ENCODE measurements around the gene LSM3. TPM values are rescaled to one million over a fixed set of nuclear protein-coding genes. Genes with fewer than 3 reads are reported as not detected.

Gene LSM3
- total RNA-seq, 1 donor from 2014 or later: 8.3 TPM

- peak; percentile 83 to 90 for DNase-seq (ENCODE audit: low read depth in 2 of 2)
Measured at GRCh38 chr3:14143271-14144225, 35.1 kb upstream of the LSM3 start.

GRCh38 chr3:14144423-14145075 lies 34.1 kb upstream of the LSM3 start:
- DNase-seq (ENCODE audit: low read depth in 2 of 2): peak; percentile 95 to 99

- DNase-seq (ENCODE audit: low read depth in 2 of 2): peak in 1 of 2 donors; percentile 50
Measured at GRCh38 chr3:14145236-14145635, 33.4 kb upstream of the LSM3 start.

DNA sequence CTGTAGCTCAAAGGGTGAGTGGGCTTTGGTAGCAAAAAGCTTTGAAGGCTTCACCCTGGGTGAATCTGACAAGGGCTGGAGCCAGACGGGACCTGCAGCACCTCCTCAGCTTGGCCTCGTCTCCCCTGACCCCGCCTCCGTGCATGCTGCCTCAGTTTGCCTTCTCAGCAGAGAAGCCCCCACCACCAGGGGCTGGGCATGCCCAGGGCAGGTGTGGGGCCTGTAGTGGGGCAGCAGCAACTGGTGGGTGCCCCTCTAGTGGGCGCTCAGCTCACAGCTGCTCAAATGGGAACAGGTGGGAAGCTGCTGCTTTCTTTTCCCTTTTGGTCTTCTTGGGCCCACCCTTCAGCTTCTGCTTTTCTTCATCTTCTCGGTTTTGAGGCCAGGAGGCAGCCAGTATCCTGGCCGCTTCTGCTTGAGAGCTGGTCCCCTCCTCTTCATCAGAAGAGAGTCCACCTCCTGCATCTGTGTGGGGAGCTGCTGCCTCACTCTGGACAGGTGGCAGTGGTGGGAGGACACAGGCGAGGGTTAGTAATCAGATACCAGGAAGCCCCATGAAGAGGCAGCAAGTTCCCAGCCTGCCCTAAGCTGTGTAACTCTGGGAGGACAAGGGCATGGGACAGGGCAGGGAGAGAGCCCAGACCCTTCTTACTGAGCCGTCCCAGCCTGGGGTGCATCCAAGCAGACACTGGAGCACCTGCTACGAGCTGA lies 32.8 kb upstream of the LSM3 start:
- DNase-seq (ENCODE audit: low read depth in 2 of 2): no peak

DNA sequence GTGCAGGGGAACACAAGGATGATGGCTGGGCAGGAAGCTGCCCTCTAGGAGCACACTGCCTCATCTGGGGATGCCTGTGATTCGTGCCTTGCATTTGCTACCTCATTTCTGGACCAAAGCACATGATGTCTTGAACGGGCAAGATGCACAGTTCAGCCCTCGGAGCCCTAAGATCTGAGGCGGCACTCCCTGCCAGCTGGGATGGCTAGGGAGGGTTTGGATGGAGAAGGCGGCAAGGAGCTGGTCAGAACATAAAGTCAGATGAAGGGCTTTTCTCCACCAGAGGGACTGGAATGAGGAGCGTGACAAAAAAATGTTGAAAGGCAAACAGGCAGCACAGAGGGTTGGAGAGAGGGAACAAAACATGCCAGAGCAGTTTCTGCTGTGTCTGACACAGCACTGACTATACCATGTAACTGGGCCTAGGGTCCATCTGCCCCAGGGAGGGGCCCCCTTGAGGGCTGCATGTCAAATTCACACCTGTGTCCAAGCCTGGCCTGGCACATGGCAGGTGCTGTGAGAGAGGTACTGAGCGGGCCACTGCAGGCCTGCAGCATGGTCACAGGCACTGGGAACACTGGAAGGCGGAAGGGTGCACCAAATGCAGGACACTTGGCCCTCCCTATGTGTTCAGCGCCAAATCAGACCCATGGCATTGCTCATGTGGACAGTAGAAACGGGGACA lies 32.1 kb upstream of the LSM3 start:
- DNase-seq (ENCODE audit: low read depth in 2 of 2): no peak

GRCh38 chr3:14147066-14147435 lies 31.6 kb upstream of the LSM3 start:
- DNase-seq (ENCODE audit: low read depth in 2 of 2): no peak

DNA sequence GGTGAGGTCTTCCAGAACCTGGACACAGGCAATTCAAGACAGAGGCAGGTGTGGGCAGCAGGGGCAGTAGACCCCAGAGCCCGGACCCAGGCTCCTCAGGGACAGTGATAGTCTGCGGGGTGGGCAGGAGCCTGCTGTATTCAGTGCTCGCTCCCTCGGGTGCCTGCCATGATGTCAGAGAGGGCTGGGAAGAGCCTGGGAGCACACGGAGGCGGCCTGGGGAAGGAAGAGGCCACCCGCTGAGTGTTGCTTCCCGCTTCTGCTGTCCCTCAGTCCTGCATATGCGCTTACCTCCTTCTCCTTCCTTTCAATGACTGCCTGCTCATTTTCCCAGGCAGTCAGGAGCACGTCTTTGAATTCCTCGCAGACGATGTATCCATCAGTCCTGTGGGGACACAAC lies 31.0 kb upstream of the LSM3 start:
- DNase-seq (ENCODE audit: low read depth in 2 of 2): no peak

DNA sequence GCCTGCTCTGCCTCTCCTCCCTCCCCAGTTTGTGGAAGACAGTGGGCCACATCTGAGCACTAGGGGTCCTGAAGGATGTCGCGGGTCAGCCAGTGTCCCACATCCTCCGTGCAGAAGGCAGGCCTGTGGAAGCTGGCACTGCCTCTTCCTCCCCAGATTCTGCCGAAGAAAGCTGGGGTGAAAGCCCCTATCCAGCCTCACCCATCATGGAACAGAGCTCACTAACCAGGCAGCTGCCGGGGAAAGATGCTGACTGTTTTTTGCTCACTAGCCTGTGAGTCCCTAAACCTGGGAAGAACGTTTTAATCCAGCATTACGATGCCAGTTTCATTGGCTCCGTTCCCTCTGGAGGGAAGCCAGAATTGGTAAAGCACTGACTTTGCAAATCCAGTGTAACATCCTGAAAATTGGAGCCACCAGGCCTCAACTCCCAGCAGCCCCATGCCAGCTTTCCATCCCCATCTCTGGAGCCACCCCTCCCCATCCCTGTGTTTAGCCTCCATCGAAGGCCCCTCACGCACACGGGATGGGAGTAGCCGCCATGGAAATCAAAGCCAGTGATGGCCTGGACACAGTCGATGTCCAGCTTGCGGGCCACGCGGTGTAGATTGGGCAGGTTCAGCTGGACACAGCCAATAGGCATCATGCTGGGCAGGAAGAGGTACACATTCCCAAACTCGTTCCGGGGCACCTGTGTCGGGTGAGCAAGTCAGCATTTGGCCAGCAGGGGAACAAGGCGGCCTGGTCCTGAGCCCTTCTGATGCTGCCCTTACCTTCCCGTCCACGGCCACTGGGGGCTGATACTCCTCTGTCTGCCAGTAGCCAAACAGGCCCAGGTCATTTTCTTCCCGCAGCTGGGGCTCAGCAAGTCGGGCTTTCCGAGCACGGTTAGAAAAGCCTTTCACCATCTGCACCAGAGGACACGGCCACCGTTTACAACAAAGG lies 30.3 kb upstream of the LSM3 start:
- peak in 1 of 2 donors; percentile 17 for DNase-seq (ENCODE audit: low read depth in 2 of 2)

- DNase-seq (ENCODE audit: low read depth in 2 of 2): no peak
Measured at GRCh38 chr3:14150078-14150477, 28.5 kb upstream of the LSM3 start.

- no peak for DNase-seq (ENCODE audit: low read depth in 2 of 2)
Measured at GRCh38 chr3:14150491-14151230, 28.0 kb upstream of the LSM3 start.

DNA sequence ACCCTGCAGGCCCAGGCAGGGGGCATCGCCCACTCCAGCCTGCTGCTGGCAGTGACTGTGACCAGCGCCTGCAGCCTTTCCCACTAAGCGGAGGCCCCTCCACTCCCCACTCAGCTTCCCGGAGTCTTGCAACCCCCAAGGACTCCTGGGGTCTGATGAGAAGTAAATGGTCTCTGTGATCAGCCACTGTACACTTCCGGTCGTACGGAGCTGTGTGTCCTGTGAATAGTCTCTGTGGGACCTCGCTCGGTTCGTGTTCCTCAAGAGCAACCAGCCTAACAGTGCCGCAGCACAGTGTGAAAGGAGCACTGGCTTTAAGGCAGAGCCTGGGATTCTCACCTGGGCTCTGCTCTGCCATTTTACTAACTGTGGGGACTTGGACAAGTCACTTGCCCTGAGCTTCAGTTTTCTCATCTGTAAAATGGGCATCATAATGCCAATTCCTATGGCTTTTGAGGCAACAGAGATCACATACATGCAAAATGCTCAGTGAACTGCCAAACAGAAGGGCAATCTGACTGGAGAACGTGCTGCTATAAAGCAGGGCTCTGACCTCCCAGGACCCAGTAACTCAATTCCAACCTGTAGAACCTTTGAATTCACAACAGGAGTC lies 27.0 kb upstream of the LSM3 start:
- no peak for DNase-seq (ENCODE audit: low read depth in 2 of 2)

DNA sequence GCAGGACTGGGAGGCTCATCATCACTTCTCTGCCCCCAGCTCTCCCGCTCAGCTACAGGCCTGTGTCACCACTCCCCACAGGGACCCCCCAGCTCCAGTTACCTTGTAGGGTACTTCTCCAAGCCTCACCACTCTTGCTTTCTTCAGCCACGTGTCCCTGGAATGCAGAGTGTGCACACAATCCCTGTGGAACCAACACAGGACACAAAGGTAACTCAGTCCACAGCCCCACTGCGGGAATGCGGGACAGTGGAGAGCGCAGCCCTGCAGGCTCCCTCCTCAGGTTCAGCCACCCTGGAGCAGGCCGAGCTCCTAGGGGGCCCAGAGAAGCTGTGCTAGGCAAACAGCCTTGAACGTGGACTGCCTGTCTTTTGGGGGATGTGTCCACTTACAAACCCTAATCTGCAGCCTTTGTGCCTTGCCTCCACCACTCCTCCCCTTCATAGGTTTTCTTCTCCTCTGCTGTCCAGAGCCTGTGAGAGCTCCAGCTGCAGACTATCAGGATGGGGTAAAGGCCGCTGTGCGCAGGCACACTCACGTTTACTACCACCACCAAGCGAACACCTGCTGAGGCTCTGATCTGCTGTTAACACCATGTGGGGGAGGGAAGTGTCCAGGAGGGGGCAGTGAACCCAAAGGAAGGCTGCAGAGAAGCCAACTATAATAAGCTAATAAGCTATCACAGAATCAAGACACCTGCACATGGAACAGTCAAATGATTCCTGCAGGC lies 26.2 kb upstream of the LSM3 start:
- peak in 1 of 2 donors; percentile 26 for DNase-seq (ENCODE audit: low read depth in 2 of 2)

DNA sequence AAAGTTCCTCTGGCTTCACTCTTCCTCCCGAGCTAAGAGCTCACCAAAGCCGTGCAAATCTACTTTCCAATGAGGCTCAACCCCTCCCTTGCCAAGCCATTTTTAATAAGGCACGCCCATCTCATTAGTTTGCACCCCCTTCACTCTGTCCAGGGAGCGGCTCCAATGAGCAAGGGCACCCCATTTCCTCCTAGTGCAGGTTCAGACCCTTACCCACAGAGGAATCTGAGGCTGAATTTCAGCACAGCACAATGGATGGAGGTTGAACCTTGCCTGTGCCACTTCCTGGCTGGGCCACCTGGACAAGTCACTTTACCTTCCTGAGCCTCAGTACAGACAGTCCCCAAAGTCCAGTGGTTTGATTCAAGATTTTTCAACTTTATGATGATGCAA lies 25.7 kb upstream of the LSM3 start:
- no peak for DNase-seq (ENCODE audit: low read depth in 2 of 2)

GRCh38 chr3:14153663-14154062 lies 25.0 kb upstream of the LSM3 start:
- DNase-seq (ENCODE audit: low read depth in 2 of 2): no peak

DNA sequence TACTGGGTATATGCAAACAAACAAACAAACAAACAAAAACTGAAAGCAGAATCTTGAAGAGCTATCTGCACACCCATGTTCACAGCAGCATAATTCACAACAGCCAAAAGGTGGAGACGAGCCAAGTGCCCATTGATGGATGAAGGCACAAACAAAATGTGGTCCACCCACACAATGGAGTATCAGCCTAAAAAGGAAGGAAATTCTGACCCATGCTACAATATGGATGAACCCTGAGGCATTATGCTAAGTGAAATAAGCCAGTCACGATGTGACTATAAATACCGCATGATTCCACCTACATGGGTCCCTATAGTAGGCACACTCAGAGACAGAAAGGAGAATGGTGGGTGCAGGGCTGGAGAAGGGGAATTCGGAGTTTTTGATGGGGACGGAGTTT lies 24.3 kb upstream of the LSM3 start:
- DNase-seq (ENCODE audit: low read depth in 2 of 2): peak in 1 of 2 donors; percentile 72

DNA sequence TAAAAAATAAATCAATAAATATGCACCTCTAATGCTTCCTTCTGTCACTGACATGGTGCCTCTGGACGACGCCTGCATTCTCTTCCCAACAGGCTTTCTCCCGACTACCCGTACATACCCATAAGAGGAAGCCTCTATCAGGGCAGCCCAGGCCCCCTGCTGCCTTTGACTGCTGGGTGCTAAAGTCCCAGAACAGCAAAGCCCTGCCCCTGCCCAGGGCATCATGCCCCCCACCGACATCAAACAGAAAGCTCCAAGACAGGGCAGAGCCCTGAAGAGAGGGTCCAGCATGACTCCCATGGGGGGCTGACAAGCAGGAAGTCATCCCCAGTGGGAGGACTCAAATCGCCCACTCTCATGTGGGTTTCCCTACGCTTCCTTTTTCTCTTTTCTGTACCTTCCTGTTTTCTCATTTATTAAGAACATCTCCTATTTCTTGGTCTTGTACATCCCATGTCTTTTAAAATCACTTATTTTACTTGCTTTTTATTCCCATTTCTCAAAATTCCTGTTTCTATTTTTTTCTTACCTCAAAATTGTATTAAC lies 23.6 kb upstream of the LSM3 start:
- DNase-seq (ENCODE audit: low read depth in 2 of 2): no peak

DNA sequence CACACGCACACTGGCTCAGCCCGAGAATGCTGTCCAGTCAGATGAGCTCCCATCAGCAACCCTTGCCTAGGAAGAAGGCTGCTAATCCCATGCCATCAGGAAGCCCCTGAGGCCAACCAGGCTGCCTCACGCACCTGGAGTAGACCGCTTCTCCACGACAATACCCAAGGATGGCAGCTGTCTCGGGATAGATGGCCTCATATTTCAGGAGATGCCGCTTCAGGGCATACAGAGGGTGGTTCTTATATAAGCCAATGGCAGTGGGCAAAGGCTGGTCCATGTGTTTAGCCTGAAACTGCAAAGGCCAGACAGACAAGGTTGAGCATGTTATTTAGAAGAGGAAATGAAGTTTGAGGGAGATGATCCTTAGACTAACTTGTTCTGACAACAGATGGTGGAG lies 22.4 kb upstream of the LSM3 start:
- DNase-seq (ENCODE audit: low read depth in 2 of 2): no peak

GRCh38 chr3:14156843-14157561 lies 21.6 kb upstream of the LSM3 start:
- DNase-seq (ENCODE audit: low read depth in 2 of 2): no peak

All from dermis microvascular lymphatic vessel endothelial cell (primary cell).